NCI-H1048 (cell line): Measurements from ENCODE around the gene GATA1.
A peak's percentile ranks its signal among the peaks of the same experiment; 100 is the strongest.

Experiments used
- DNase-seq: peaks from one replicate; lab custom pipeline; 2025; lab: John Stamatoyannopoulos, UW

Gene GATA1

DNA sequence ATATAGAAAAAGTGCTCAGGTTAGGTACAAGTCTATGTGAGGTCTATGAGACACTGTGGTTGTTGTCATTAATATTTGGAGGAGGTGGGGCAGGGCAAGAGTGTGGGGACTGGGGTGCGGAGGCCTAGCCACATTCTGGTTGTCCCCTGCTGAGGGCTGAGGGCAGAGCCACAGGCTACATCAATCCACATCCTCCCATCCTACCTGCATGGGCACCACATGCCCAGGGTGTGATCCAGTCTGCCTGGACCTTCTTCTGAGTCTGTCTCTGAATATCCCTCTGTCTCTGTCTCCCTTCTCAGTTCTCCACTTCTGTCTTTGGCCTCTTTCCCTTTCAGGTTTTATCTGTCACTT is 1.2 kb upstream of the GATA1 start:
- DNase-seq, result no peak

GRCh38 chrX:48785540-48786214 is 713 bp upstream of the GATA1 start:
- no peak for DNase-seq

- no peak for DNase-seq
These were observed 575 bp downstream of the GATA1 start for GRCh38 chrX:48786825-48787504.

- no peak for DNase-seq
These were observed 1.4 kb downstream of the GATA1 start for GRCh38 chrX:48787505-48788443.

- no peak for DNase-seq
These were observed 3.2 kb downstream of the GATA1 start for GRCh38 chrX:48789366-48790220.

DNA sequence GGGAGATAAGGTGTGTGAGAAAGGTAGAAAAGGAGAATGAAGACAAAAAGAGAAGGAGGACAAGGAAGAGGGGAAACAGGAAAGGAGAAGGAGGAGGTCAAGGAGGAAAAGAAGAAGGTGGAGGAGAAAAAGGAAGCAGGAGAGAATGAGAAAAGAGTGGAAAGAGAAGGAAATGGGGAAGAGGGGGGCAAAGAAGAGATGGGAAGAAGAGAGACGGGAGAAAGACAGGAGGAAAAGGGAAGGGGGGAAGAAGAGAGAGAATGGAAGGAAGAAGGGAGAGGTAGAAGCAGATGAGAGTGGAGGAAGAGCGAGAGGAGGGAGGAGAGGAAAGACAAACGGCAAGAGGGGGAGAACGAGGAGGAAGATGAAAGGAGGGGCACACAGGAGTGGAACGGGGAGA is 4.1 kb downstream of the GATA1 start:
- DNase-seq, result no peak

DNA sequence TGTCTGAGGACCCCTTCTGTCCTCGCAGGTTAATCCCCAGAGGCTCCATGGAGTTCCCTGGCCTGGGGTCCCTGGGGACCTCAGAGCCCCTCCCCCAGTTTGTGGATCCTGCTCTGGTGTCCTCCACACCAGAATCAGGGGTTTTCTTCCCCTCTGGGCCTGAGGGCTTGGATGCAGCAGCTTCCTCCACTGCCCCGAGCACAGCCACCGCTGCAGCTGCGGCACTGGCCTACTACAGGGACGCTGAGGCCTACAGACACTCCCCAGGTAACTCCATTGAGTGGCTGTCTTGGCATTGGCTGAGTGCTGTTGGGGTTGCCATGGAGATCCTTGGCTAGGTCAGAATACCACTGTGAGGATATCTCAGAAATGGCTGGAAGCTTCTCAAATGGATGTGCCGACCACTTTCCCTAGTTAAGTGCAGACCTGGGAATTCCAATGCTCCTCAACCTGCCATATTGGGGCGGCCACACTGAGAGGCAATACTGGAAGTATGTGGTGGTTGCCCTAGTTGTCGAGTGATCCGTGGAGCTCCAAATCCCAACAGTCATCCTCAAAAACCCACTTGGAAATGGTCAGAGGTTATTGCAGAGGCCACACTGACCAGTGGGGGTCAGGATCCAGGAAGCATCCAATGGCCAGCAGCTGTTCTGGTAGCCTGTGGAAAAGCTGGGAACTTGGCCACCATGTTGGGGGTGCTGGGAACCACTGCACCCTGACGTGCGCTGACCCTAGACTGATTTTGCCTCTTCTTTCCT is 4.9 kb downstream of the GATA1 start:
- DNase-seq, result no peak

DNA sequence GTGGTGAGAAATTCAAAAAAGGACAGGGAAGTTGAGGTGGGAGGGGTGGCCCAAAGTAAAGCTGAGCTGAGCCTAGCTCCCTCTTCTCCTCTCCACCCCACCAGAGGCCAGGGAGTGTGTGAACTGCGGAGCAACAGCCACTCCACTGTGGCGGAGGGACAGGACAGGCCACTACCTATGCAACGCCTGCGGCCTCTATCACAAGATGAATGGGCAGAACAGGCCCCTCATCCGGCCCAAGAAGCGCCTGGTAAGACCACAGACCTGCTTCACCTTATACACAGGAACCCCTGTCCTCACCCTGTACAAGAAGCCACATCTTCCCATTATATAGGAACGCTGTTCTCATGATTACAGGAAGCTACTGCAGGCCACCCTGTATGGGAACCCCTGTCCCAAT is 5.8 kb downstream of the GATA1 start:
- DNase-seq, result no peak

GRCh38 chrX:48793935-48794334 is 7.5 kb downstream of the GATA1 start:
- DNase-seq, result no peak

GRCh38 chrX:48794340-48794910 is 8.0 kb downstream of the GATA1 start:
- DNase-seq, result no peak

GRCh38 chrX:48794911-48795515 is 8.6 kb downstream of the GATA1 start:
- no peak for DNase-seq

- DNase-seq, result no peak
These were observed 11.9 kb downstream of the GATA1 start for GRCh38 chrX:48798318-48798717.

DNA sequence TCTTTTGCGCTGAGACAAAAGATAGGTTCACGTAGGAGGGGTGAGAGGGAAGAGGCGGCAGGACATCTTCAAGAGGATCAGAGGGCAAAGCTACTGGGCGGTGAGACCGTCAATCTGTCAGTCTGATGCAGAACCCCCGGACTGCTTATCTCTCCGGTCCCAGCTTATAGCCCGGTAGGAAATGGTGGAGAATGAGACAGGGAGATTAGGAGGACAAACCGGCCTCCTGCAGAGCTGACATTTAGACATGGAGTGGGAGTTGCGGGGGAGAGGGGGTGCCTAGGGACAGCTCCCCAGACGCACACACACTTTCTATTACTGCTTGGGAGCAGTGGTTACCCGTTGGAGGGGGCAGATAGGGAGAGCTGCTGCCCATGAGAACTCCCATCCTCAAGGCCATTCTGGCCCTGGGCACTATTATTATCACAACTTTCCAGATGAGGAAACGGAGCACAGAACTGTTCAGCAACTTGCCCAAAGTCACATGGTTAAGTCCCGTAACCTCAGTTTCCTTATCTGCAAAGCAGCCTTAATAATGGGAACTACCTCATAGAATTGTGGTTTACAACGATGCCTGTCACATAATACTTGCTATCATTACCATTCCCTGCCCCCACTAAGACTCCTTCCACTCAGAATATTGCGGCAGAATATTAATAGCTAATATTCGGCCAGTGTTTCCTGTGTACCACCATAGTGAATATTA is 14.3 kb downstream of the GATA1 start:
- no peak for DNase-seq

DNA sequence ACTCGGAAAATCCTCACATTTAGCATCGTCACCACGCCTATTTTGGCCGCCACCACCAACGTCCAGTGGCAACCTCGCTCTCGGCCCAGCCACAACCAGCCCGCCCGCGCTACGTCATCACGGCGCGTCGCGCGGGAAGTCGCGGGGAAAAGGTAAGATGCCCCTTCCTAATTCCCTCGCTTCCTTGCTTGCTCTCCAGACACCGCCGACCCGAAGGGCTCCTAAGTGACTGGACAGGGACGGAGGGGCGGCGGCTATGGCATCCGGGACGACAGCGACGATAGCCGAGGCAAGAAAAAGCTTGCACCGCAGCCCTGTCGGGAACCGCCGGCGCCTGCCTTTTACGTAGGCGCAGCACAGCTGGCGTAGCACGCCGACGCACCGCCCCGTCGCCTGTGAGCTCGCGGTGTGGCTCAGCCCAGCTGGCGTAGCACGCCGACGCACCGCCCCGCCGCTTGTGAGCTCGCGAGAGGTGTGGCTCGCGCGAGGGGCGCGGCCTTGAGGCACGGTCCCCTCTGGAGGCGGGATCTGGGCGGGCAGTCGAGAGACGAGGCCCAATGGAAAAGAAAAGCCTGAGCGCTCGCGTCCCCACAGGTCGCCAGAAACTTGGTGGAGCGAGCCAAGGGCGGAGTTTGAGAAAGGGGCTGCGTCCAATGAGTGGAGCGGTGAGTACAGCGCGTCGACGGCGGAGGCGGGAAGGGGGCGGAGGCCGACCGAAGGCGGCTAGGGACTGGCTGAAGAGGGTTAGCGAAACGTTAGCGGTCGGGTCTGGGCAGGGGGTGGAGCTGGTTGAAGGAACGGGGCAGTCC is 15.1 kb downstream of the GATA1 start, which contains the start of gene HDAC6:
Gene HDAC6 (plus strand): TSS at position 788 of the 809 bp plus-strand sequence. CDS start 626 bp downstream, outside the sequence.
- DNase-seq, result peak; percentile 79

DNA sequence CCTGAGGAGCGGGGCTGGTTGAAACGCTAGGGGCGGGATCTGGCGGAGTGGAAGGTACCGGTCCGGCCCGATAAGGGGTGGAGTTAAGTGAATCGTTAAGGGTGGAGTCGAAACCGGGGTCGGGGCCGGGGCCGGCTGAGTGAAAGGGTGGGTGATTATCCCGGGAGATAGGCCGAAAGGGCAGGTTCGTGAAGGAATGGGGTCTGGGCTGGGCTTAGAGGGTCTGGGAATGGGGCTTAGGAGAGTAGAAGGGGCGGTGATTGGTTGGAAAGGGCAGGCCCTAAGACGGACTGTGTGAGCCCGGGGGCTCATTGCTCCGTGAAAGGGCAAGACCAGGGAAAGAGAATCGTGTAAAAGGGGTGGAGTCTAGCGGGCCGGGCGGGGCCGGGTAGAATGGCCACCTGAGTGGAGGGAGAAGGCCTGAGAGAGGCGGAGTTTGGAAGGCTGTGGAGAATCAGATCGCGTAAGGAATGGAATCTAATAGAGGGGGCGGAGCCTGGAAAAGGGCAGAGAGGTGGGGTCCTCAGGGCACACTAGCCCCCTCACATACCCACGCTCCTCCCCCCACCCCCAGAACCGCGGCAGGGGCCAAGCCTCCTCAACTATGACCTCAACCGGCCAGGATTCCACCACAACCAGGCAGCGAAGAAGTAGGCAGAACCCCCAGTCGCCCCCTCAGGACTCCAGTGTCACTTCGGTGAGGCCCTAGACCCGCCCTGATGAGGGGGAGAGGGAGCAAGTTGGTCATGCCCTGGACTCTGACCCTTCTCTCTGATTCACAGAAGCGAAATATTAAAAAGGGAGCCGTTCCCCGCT is 15.9 kb downstream of the GATA1 start:
- DNase-seq, result peak; percentile 47

- DNase-seq, result no peak
These were observed 16.5 kb downstream of the GATA1 start for GRCh38 chrX:48802905-48803200.

GRCh38 chrX:48806081-48806480 is 19.7 kb downstream of the GATA1 start:
- no peak for DNase-seq

DNA sequence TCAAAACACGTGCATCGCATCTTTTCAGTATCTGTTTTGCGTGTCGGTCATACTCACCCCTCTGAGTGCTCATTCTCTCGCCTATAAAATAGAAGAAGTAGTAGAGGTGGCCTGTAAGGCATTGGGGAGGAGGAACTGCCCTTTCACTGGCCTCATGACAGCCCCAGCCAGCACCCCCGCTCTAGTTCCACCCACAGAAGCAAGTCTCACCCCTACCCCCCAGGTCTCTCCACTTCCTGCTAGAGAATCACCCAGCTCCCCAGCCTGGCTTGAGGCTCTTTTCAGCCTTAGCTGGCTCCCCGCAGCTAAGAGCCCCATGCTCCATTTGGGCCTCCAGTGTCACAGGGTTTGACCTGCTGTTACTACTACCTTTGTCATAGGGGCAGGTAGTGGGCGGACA is 27.3 kb downstream of the GATA1 start:
- DNase-seq, result no peak
